ENCODE data around the gene MACROD2. TPM values are rescaled to one million over a fixed set of nuclear protein-coding genes. Genes with fewer than 3 reads are reported as not detected.

Gene MACROD2
- total and polyA plus RNA-seq, 7 donors = 0.20 to 4.8 (median 0.87) TPM

DNA sequence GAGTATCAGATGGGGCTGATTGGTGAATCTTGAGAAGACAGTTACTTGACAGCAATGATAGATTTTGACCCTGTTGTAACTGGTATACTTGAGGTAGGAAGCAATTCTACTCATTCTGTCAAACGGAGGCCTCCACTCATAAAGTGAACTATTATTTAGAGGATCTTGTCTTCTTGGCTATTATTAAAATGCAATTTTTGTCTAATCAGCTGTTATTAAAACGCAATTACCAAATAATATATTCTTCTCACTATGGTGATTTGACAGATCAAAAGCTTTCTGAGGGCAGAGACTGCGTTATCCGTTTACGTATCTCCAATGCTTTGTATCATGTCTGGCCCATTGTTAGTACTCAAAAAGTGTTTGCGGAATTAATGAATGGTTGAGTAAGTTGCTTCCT is 120.7 kb downstream of the MACROD2 start:
- Histone ChIP-seq H3K36me3 (ENCODE audit: insufficient read depth in 1 of 2, low read depth in 1 of 2) (no peaks in the 10 kb centered on the region), H3K9me3 (peaks cover 2% of the 10 kb centered on the region), H3K27ac (no peak overlapping the region), H3K4me3 (no peak overlapping the region), H3K27me3 (ENCODE audit: insufficient read depth in 3 of 3, low read length in 2 of 3) (no peaks in the 10 kb centered on the region), H3K4me1 (no peaks in the 10 kb centered on the region)
- intact Hi-C loops (cut with DNase I) = no loop called here
- TF ChIP-seq, protein P1, sequence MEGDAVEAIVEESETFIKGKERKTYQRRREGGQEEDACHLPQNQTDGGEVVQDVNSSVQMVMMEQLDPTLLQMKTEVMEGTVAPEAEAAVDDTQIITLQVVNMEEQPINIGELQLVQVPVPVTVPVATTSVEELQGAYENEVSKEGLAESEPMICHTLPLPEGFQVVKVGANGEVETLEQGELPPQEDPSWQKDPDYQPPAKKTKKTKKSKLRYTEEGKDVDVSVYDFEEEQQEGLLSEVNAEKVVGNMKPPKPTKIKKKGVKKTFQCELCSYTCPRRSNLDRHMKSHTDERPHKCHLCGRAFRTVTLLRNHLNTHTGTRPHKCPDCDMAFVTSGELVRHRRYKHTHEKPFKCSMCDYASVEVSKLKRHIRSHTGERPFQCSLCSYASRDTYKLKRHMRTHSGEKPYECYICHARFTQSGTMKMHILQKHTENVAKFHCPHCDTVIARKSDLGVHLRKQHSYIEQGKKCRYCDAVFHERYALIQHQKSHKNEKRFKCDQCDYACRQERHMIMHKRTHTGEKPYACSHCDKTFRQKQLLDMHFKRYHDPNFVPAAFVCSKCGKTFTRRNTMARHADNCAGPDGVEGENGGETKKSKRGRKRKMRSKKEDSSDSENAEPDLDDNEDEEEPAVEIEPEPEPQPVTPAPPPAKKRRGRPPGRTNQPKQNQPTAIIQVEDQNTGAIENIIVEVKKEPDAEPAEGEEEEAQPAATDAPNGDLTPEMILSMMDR (IDR thresholded peaks at IDR 0.05) = no peak
- DNase-seq (no peak), ATAC-seq (no peak)
- WGBS, 3 donors = 96 to 97% (median 96%) methylated on average over 6 of the region's 6 CpGs

DNA sequence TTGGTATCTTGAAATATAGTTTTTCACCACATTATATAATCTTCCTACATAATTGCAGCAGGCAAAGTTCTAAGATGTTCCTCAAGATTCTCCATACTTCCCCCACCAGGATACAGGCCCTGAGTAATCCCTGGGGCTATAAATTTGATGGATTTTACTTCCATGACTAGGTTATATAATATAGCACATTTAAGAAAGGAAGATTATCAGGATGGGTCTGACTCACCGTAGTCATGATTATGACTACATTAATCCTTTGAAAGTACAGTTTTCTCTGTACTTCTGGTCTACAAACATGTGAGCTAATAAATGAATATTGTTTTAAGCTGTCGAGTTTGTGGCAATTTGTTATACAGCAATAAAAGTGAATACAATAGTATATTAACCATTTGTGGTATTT is 122.5 kb downstream of the MACROD2 start:
- Histone ChIP-seq H3K4me1 (no peaks in the 10 kb centered on the region), H3K4me3 (no peak overlapping the region), H3K36me3 (ENCODE audit: insufficient read depth in 1 of 2, low read depth in 1 of 2) (no peaks in the 10 kb centered on the region), H3K9me3 (no peaks in the 10 kb centered on the region), H3K27me3 (ENCODE audit: insufficient read depth in 3 of 3, low read length in 2 of 3) (no peaks in the 10 kb centered on the region), H3K27ac (no peak overlapping the region)
- DNase-seq (no peak), ATAC-seq (no peak)
- TF ChIP-seq, protein P1 (IDR thresholded peaks at IDR 0.05) = no peak
- 73 to 76% (median 75%) methylated on average over 2 of the region's 2 CpGs for WGBS, 3 donors
- intact Hi-C loops (cut with DNase I) = no loop called here

DNA sequence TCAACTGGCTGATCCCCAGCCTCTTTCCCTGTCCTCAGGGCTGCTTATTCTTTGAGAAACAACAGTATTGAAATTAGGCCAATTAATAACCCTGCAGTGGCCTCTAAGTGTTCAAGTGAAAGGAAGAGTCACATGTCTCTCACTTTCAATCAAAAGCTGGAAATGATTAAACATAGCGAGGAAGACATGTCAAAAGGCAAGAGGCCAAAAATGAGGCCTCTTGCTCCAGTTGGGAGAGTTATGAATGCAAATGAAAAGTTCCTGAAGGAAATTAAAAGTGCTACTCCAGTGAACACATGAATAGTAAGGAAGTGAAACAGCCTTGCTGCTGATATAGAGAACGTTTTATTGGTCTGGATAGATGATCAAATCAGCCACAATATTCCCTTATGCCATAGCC is 131.5 kb downstream of the MACROD2 start:
- no peak overlapping the region for H3K4me3 ChIP-seq
- H3K27ac ChIP-seq = no peak overlapping the region
- TF ChIP-seq, protein P1 (IDR thresholded peaks at IDR 0.05) = no peak
- peaks cover 3% of the 10 kb centered on the region for H3K9me3 ChIP-seq
- WGBS, 3 donors = 60 to 73% (median 68%) methylated on average over 2 of the region's 2 CpGs
- DNase-seq (no peak), ATAC-seq (no peak)
- no peaks in the 10 kb centered on the region for H3K27me3 ChIP-seq (ENCODE audit: insufficient read depth in 3 of 3, low read length in 2 of 3)
- H3K36me3 ChIP-seq (ENCODE audit: insufficient read depth in 1 of 2, low read depth in 1 of 2) = no peaks in the 10 kb centered on the region
- intact Hi-C loops (cut with DNase I) = no loop called here
- H3K4me1 ChIP-seq = no peaks in the 10 kb centered on the region

DNA sequence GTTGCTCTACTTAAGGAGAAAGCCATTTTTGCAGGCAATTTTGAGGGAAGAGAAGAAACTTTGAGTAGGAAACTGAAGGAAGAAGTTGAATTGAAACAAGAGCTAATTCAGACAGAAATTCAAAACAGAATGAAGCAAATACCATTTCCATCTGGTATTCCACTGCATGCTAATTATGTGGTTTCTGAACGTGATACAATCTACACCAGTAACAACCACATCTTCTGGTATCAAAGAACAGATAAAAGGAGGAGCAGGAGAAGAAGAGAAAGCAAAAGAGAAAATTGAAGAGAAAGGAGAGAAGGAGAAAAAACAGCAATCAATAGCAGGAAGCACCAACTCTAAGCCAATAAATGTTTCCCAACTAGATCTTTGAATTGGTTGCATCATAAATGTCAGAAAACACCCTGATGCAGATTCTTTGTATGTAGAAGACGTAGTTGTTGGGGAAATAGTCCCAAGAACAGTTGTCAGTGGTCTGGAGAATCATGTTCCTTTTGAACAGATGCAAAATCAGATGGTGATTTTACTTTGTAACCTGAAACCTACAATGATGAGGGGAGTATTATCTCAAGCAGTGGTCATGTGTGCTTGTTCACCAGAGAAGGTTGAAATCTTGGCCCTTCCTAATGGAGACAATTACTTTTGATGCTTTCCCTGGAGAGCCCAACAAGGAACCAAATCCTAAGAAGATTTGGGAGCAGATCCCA is 132.4 kb downstream of the MACROD2 start:
- 36 to 50% (median 45%) methylated on average over 2 of the region's 2 CpGs for whole genome bisulfite sequencing, 3 donors
- intact Hi-C loops (cut with DNase I) = no loop called here
- Histone ChIP-seq H3K36me3 (ENCODE audit: insufficient read depth in 1 of 2, low read depth in 1 of 2) (no peaks in the 10 kb centered on the region), H3K4me1 (no peaks in the 10 kb centered on the region), H3K9me3 (peaks cover 3% of the 10 kb centered on the region), H3K4me3 (no peak overlapping the region), H3K27ac (no peak overlapping the region), H3K27me3 (ENCODE audit: insufficient read depth in 3 of 3, low read length in 2 of 3) (no peaks in the 10 kb centered on the region)
- ATAC-seq (no peak), DNase-seq (no peak)
- TF ChIP-seq, protein P1 (IDR thresholded peaks at IDR 0.05) = no peak

DNA sequence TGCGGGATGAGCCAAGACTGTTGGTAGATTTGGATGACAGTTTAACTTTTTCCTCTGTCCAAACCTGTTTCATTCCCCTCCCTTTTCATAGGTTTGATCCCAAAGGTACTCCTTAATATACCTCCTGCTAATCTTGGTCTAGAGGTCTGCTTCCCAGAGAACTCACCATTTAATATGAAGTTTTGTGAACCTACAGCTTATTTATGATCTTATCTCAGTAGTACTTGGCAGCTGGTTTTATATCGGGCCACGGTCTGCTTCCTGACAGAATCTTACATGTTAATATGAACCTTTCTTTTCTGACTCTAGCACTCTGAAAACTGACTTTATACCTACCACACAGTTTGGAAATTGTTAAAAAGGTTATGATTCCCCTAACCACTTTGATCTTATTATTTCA is 138.7 kb downstream of the MACROD2 start:
- DNase-seq = no peak
- no peaks in the 10 kb centered on the region for H3K27me3 ChIP-seq (ENCODE audit: insufficient read depth in 3 of 3, low read length in 2 of 3)
- H3K36me3 ChIP-seq (ENCODE audit: insufficient read depth in 1 of 2, low read depth in 1 of 2) = no peaks in the 10 kb centered on the region
- TF ChIP-seq, protein P1 (IDR thresholded peaks at IDR 0.05) = no peak
- intact Hi-C loops (cut with DNase I) = no loop called here
- no peak for ATAC-seq
- WGBS, 3 donors = 90 to 94% (median 94%) methylated on average over 3 of the region's 3 CpGs
- H3K4me3 ChIP-seq = no peak overlapping the region
- H3K27ac ChIP-seq = no peak overlapping the region
- H3K4me1 ChIP-seq = no peaks in the 10 kb centered on the region
- no peaks in the 10 kb centered on the region for H3K9me3 ChIP-seq

Data from psoas muscle (tissue), 8 donors.